Hematopoietic multipotent progenitor cell treated with erythropoietin and hydrocortisone succinate and interleukin-3 and kit ligand, for 6 days (in vitro differentiated cells): ENCODE measurements around the gene TMED7.

Experiments used
- DNase-seq: peaks from one replicate; pipeline ENCODE4 v3.0.0-alpha.2; 2015

The TMED7 gene

GRCh38 chr5:115626445-115626823, 598 bp upstream of the TMED7 start:
- DNase-seq, result no peak

GRCh38 chr5:115624994-115625393, 842 bp downstream of the TMED7 start:
- DNase-seq, result peak; percentile 34

- DNase-seq, result peak; percentile 42
Measured at GRCh38 chr5:115623658-115624057, 2.2 kb downstream of the TMED7 start.

- peak; percentile 11 for DNase-seq
Measured at GRCh38 chr5:115621365-115621900, 4.4 kb downstream of the TMED7 start.

GRCh38 chr5:115616892-115617291, 8.9 kb downstream of the TMED7 start:
- DNase-seq, result no peak

- no peak for DNase-seq
Measured at GRCh38 chr5:115616472-115616871, 9.4 kb downstream of the TMED7 start.

- DNase-seq, result no peak
Measured at GRCh38 chr5:115611873-115612272, 14.0 kb downstream of the TMED7 start.

- peak; percentile 37 for DNase-seq
Measured at GRCh38 chr5:115607935-115608334, 17.9 kb downstream of the TMED7 start.

- DNase-seq, result no peak
Measured at GRCh38 chr5:115605436-115605835, 20.4 kb downstream of the TMED7 start.

- no peak for DNase-seq
Measured at GRCh38 chr5:115602591-115603125, 23.2 kb downstream of the TMED7 start.

GRCh38 chr5:115601701-115602590, 23.9 kb downstream of the TMED7 start, which contains the start of gene TICAM2:
Gene TICAM2, minus strand, starts transcription at chr5:115602479. Its CDS starts 21,223 bp downstream, at chr5:115581256.
- peak; percentile 86 for DNase-seq

GRCh38 chr5:115600766-115601165, 25.1 kb downstream of the TMED7 start:
- no peak for DNase-seq

GRCh38 chr5:115599924-115600323, 25.9 kb downstream of the TMED7 start:
- no peak for DNase-seq

- peak; percentile 17 for DNase-seq
Measured at GRCh38 chr5:115599502-115599901, 26.3 kb downstream of the TMED7 start.

- peak; percentile 26 for DNase-seq
Measured at GRCh38 chr5:115594128-115595047, 31.4 kb downstream of the TMED7 start.

- no peak for DNase-seq
Measured at GRCh38 chr5:115589043-115589442, 36.8 kb downstream of the TMED7 start.

GRCh38 chr5:115588640-115589039, 37.2 kb downstream of the TMED7 start:
- no peak for DNase-seq

- DNase-seq, result peak; percentile 72
Measured at GRCh38 chr5:115586525-115587146, 39.2 kb downstream of the TMED7 start.

GRCh38 chr5:115585265-115585664, 40.6 kb downstream of the TMED7 start:
- DNase-seq, result no peak

GRCh38 chr5:115584501-115584900, 41.3 kb downstream of the TMED7 start:
- DNase-seq, result no peak

GRCh38 chr5:115583474-115583873, 42.4 kb downstream of the TMED7 start:
- DNase-seq, result no peak

- DNase-seq, result no peak
Measured at GRCh38 chr5:115580941-115581340, 44.9 kb downstream of the TMED7 start.
